IMR-90 (cell line): ENCODE measurements around the gene ICAM5. TPM values are rescaled to one million over a fixed set of nuclear protein-coding genes. Genes with fewer than 3 reads are reported as not detected.
A peak's percentile ranks its signal among the peaks of the same experiment; 100 is the strongest.

Experiments
- ATAC-seq: fragments of 200-7000 bp; cut with Tn5 transposase; 2 replicates; pipeline ENCODE4 v1.9.1; 2020; ENCODE audit warnings: low read depth, mild to moderate bottlenecking, moderate library complexity
- BruUV-seq: library from RNA; stranded (reverse); fragments of 400-500 nt; replicated peaks from 2 replicates; lab custom pipeline; 2021; lab: Mats Ljungman, UMichigan
- CTCF ChIA-PET: fragments of 300-600 bp; formaldehyde crosslinking; extraction: SDS; loops from one replicate; lab custom pipeline; 2021; ENCODE audit warnings: antibody characterized with exemption; lab: Yijun Ruan, JAX
- POLR2A ChIA-PET: fragments of 300-600 bp; sonication (Branson Sonifier 250); formaldehyde crosslinking; loops from one replicate; lab custom pipeline; 2022; ENCODE audit warnings: antibody characterized with exemption; ENCODE audit not compliant: unreplicated experiment; lab: Charles Lee
- DNase-seq: peaks from one replicate; pipeline ENCODE4 v3.0.0; 2013
- H2AFZ ChIP-seq: replicated peaks from 2 replicates; pipeline ENCODE3; 2013; ENCODE audit warnings: low read length, mild to moderate bottlenecking; ENCODE audit not compliant: poor library complexity
- H2AK5ac ChIP-seq: 2 replicates; pipeline ENCODE4 v1.6.1; 2013; ENCODE audit warnings: low read depth, low read length, inconsistent platforms
- H2AK9ac ChIP-seq: replicated peaks from 2 replicates; pipeline ENCODE3; 2013; ENCODE audit warnings: mild to moderate bottlenecking, low read depth, low read length, moderate library complexity; ENCODE audit not compliant: poor library complexity
- H2BK120ac ChIP-seq: 2 replicates; pipeline ENCODE4 v1.6.1; 2013; ENCODE audit warnings: low read depth, low read length, inconsistent platforms
- H2BK15ac ChIP-seq: 3 replicates; pipeline ENCODE4 v1.6.1; 2013; ENCODE audit warnings: low read depth, low read length, inconsistent platforms
- H2BK20ac ChIP-seq: 2 replicates; pipeline ENCODE4 v1.6.1; 2013; ENCODE audit warnings: low read depth, mild to moderate bottlenecking, inconsistent platforms, low read length, moderate library complexity
- H2BK5ac ChIP-seq: 2 replicates; pipeline ENCODE4 v1.6.1; 2013; ENCODE audit warnings: mild to moderate bottlenecking, low read depth, low read length, inconsistent platforms; ENCODE audit not compliant: poor library complexity, severe bottlenecking
- H3K14ac ChIP-seq: replicated peaks from 2 replicates; pipeline ENCODE4 v1.6.1; 2013; ENCODE audit warnings: low read depth, low read length, inconsistent platforms
- H3K18ac ChIP-seq: 2 replicates; pipeline ENCODE4 v1.6.1; 2013; ENCODE audit warnings: low read depth, low read length, control low read depth
- H3K23ac ChIP-seq: 2 replicates; pipeline ENCODE4 v1.6.1; 2013; ENCODE audit warnings: low read depth, low read length, inconsistent platforms
- H3K27ac ChIP-seq: 2 replicates; pipeline ENCODE4 v1.5.1; 2013; ENCODE audit warnings: mild to moderate bottlenecking, control low read depth, low read length; ENCODE audit not compliant: insufficient read depth
- H3K27me3 ChIP-seq: 2 replicates; pipeline ENCODE4 v1.6.1; 2013; ENCODE audit warnings: low read length; ENCODE audit not compliant: control insufficient read depth, insufficient read depth
- H3K36me3 ChIP-seq: 2 replicates; pipeline ENCODE4 v1.6.1; 2013; ENCODE audit warnings: low read length, mixed read lengths; ENCODE audit not compliant: control insufficient read depth, insufficient read depth
- H3K4ac ChIP-seq: 2 replicates; pipeline ENCODE4 v1.6.1; 2013; ENCODE audit warnings: low read depth, low read length, inconsistent platforms
- H3K4me1 ChIP-seq: 2 replicates; pipeline ENCODE4 v1.6.1; 2013; ENCODE audit warnings: low read length, mixed read lengths; ENCODE audit not compliant: control insufficient read depth, insufficient read depth
- H3K4me2 ChIP-seq: 2 replicates; pipeline ENCODE4 v1.6.1; 2013; ENCODE audit warnings: low read depth, mild to moderate bottlenecking, control low read depth, low read length, moderate library complexity
- H3K4me3 ChIP-seq: 2 replicates; pipeline ENCODE4 v1.5.1; 2013; ENCODE audit warnings: low read depth, mild to moderate bottlenecking, control low read depth, low read length, moderate library complexity; ENCODE audit not compliant: insufficient read depth
- H3K56ac ChIP-seq: 2 replicates; pipeline ENCODE4 v1.6.1; 2013; ENCODE audit warnings: low read length, inconsistent platforms; ENCODE audit not compliant: insufficient read depth; ENCODE audit errors: extremely low read depth
- H3K79me1 ChIP-seq, 2 experiments: 2 replicates each; pipeline ENCODE4 v1.6.1; 2013; ENCODE audit warnings: low read length in 2 of 2, inconsistent platforms in 1 of 2, low read depth in 1 of 2
- H3K9ac ChIP-seq: 2 replicates; pipeline ENCODE4 v1.6.1; 2013; ENCODE audit warnings: low read depth, low read length, control low read depth
- H3K9me1 ChIP-seq: 2 replicates; pipeline ENCODE4 v1.6.1; 2013; ENCODE audit warnings: low read length, inconsistent platforms; ENCODE audit not compliant: insufficient read depth
- H3K9me3 ChIP-seq: 2 replicates; pipeline ENCODE4 v1.6.1; 2013; ENCODE audit warnings: low read length; ENCODE audit not compliant: control insufficient read depth, insufficient read depth
- H4K20me1 ChIP-seq: 2 replicates; pipeline ENCODE4 v1.6.1; 2013; ENCODE audit warnings: low read length, inconsistent platforms; ENCODE audit not compliant: insufficient read depth
- H4K5ac ChIP-seq: 2 replicates; pipeline ENCODE4 v1.6.1; 2013; ENCODE audit warnings: mild to moderate bottlenecking, low read depth, low read length, control low read depth
- H4K8ac ChIP-seq, 2 experiments: 2 replicates each; pipeline ENCODE4 v1.6.1; 2013; ENCODE audit warnings: low read depth in 2 of 2, low read length in 2 of 2, control low read depth in 1 of 2, inconsistent platforms in 1 of 2
- H4K91ac ChIP-seq: 2 replicates; pipeline ENCODE4 v1.6.1; 2013; ENCODE audit warnings: low read depth, low read length, inconsistent platforms; ENCODE audit not compliant: insufficient read depth
- BHLHE40 ChIP-seq: fragments of 150-350 bp; IDR thresholded peaks from 2 replicates; pipeline ENCODE4 v1.6.1; 2016; ENCODE audit warnings: mild to moderate bottlenecking, low read depth, low read length
- CEBPB ChIP-seq: IDR thresholded peaks from 2 replicates; pipeline ENCODE4 v1.6.1; 2012; ENCODE audit warnings: low read depth, low read length, improper control_type of control experiment
- CHD1 ChIP-seq: IDR thresholded peaks from 2 replicates; pipeline ENCODE4 v1.6.1; 2012; ENCODE audit warnings: low read depth, low read length, improper control_type of control experiment
- CTCF ChIP-seq: conservative IDR thresholded peaks from 2 replicates; pipeline ENCODE4 v1.5.1; 2012; ENCODE audit warnings: mild to moderate bottlenecking, low read depth, low read length, improper control_type of control experiment
- FOS ChIP-seq: fragments of 150-350 bp; IDR thresholded peaks from 2 replicates; pipeline ENCODE4 v1.6.1; 2016; ENCODE audit warnings: low read depth, low read length
- MAZ ChIP-seq: IDR thresholded peaks from 2 replicates; pipeline ENCODE4 v1.6.1; 2012; ENCODE audit warnings: low read depth, mild to moderate bottlenecking, low read length, improper control_type of control experiment, moderate library complexity, borderline replicate concordance
- MXI1 ChIP-seq: IDR thresholded peaks from 2 replicates; pipeline ENCODE4 v1.6.1; 2012; ENCODE audit warnings: low read depth, mild to moderate bottlenecking, low read length, moderate library complexity, borderline replicate concordance
- NFE2L2 ChIP-seq: fragments of 150-350 bp; IDR thresholded peaks from 2 replicates; pipeline ENCODE4 v1.6.1; 2016; ENCODE audit warnings: low read depth, mild to moderate bottlenecking, low read length
- RAD21 ChIP-seq: IDR thresholded peaks from 2 replicates; pipeline ENCODE4 v1.6.1; 2012; ENCODE audit warnings: low read length, improper control_type of control experiment
- RCOR1 ChIP-seq: IDR thresholded peaks from 2 replicates; pipeline ENCODE4 v1.6.1; 2012; ENCODE audit warnings: mild to moderate bottlenecking, low read length, improper control_type of control experiment; ENCODE audit not compliant: insufficient replicate concordance
- RFX5 ChIP-seq: IDR thresholded peaks from 2 replicates; pipeline ENCODE4 v1.8.0; 2012; ENCODE audit warnings: low read depth, mild to moderate bottlenecking, low read length, moderate library complexity
- WGBS, 2 experiments: methylation state at CpG; one replicate each; pipeline versions ENCODE4 v1.1.5 to v1.1.7; 2013; ENCODE audit warnings: missing lambda C conversion rate in 2 of 2; ENCODE audit not compliant: insufficient read length in 1 of 2; ENCODE audit errors: extremely low coverage in 2 of 2; 5-methylcytosine and 5-hydroxymethylcytosine counted together
- dilution Hi-C: fragments of 300-500 bp; cut with HindIII; formaldehyde crosslinking; loops from one replicate; pipeline ENCODE4 v1.14.3; 2018; ENCODE audit warnings: low sequenced_read_pairs; ENCODE audit not compliant: unreplicated experiment
- in situ Hi-C: fragments of 300-500 bp; cut with MboI; formaldehyde crosslinking; loops from 3 replicates; pipeline ENCODE4 v1.14.3; 2019; ENCODE audit warnings: low sequenced_read_pairs, inconsistent platforms, mixed read lengths
- intact Hi-C: fragments of 100-400 bp; cut with micrococcal nuclease; formaldehyde crosslinking; loops from 2 replicates; pipeline ENCODE4 v1.10.0; 2022
- polyA plus RNA-seq, 3 experiments: library from polyadenylated mRNA; depleted of rRNA; stranded (reverse); fragments of >200 nt; gene quantifications; 2 replicates each; pipeline ENCODE4 v1.2.3, GENCODE V29; 2012; ENCODE audit warnings: low replicate concordance in 1 of 3
- total RNA-seq: library from RNA; depleted of rRNA; stranded (reverse); fragments of >200 nt; gene quantifications from 2 replicates; pipeline ENCODE4 v1.2.3, GENCODE V29; 2012
- TF ChIP-seq, protein P1 (sequence below): fragments of 150-350 bp; IDR thresholded peaks from 2 replicates; pipeline ENCODE4 v1.6.1; 2017; ENCODE audit warnings: mild to moderate bottlenecking, antibody characterized with exemption, low read length, low read depth
- TF ChIP-seq, protein P2 (sequence below): fragments of 150-350 bp; IDR thresholded peaks from 2 replicates; pipeline ENCODE4 v1.6.1; 2016; ENCODE audit warnings: low read depth, mild to moderate bottlenecking, low read length, moderate library complexity, borderline replicate concordance

The ICAM5 gene
- total and polyA plus RNA-seq, 2 of the 4 experiments (the other 2 are of a cell fraction), result 3.0 to 23.9 TPM

DNA sequence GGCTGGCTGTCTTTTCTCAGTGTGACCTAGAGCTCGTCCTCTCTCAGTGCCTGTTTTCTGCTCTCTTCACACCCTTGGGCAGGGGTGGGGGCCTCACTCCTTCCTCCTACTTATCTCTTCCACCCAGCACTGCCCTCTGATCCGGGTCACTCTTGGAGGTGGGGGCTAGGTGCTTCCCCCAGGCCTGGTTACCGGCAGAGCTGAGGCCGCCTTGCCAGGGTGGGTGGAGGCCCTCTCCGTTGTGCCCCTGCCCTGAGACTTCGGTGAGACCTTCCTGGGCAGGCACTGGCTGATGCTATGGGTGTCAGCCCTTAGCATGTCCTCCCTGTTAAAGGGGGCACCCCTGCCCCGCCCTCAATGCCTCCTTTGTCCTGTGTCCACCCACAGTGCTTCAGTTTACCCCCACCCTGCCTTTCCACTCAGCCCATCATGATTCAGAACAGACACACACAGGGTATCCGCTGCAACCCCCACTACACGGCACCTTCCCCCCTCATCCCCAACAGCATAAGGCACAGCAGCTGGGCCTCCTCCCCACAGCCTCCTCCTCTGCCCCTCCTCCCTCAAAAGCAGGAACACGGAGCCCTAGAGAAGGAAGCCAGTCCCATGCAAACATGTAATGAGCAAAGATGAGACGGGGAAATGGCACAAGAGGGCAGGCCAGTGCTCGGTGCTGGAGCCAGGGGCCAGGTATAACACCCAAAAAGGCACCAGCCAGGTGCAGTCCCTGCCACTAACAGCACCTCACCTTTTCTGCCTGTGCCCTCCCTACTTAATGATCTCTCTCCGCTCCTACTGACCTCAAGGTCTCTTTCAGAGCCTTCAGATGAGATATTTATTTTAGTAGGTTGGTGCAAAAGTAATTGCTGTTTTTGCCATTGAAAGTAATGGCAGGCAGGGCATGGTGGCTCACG, 10.1 kb downstream of the ICAM5 start:
- Histone ChIP-seq H3K27ac (no peak overlapping the region), H3K4me3 (no peak overlapping the region), H4K20me1 (peaks cover 4% of the 10 kb centered on the region), H3K4ac (0 out of 2 replicates have a peak overlapping the region, but pooled peaks have one; percentile 2), H4K5ac (peak overlapping the region; percentile 20), H3K56ac (no peak overlapping the region), H3K4me2 (no peak overlapping the region), H2AK5ac (peak overlapping the region; percentile 68; the same call in 1 of the 2 replicates), H3K9me3 (no peaks in the 10 kb centered on the region), H3K36me3 (no peaks in the 10 kb centered on the region), H4K91ac (no peak overlapping the region; the same call in 1 of the 2 replicates), H3K79me1 (no peaks in the 10 kb centered on the region), H3K23ac (no peak overlapping the region), H3K27me3 (no peaks in the 10 kb centered on the region; the same call in 1 of the 2 replicates), H2BK20ac (no peak overlapping the region), H2BK15ac (no peak overlapping the region), H3K18ac (no peak overlapping the region), H3K9me1 (peaks cover 5% of the 10 kb centered on the region; the same call in 1 of the 2 replicates), H2BK120ac (no peak overlapping the region), H3K14ac (no peak overlapping the region), H2AFZ (peak overlapping the region; percentile 79), H3K4me1 (peaks cover 6% of the 10 kb centered on the region), H2AK9ac (peak overlapping the region; percentile 33), H3K9ac (no peak overlapping the region), H2BK5ac (no peak overlapping the region), H4K8ac (peak overlapping the region; percentile 9 to 79; a peak in 2 of 4 replicates)
- DNase-seq (no peak), ATAC-seq (peak; percentile 16; the same call in 1 of the 2 replicates)
- dilution Hi-C loops (no loop called here), in situ Hi-C loops (no loop called here), intact Hi-C loops (no loop called here)
- ChIA-PET POLR2A (no interaction called here), CTCF (no interaction called here)
- WGBS, 2 experiments, result 55% methylated on average over 6 of the region's 14 CpGs; no CpG with 5 or more reads in 1 of the 2 experiments
- BruUV-seq, result no TSS peak
- no peak for TF ChIP-seq CEBPB
- no peak for TF ChIP-seq RCOR1
- TF ChIP-seq, protein P1, sequence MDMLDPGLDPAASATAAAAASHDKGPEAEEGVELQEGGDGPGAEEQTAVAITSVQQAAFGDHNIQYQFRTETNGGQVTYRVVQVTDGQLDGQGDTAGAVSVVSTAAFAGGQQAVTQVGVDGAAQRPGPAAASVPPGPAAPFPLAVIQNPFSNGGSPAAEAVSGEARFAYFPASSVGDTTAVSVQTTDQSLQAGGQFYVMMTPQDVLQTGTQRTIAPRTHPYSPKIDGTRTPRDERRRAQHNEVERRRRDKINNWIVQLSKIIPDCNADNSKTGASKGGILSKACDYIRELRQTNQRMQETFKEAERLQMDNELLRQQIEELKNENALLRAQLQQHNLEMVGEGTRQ, result no peak
- TF ChIP-seq BHLHE40, result no peak
- TF ChIP-seq RAD21, result no peak
- no peak for TF ChIP-seq MXI1
- no peak for TF ChIP-seq CTCF
- TF ChIP-seq CHD1, result no peak
- TF ChIP-seq RFX5, result no peak
- no peak for TF ChIP-seq NFE2L2
- TF ChIP-seq MAZ, result no peak
- no peak for TF ChIP-seq FOS
- TF ChIP-seq, protein P2, sequence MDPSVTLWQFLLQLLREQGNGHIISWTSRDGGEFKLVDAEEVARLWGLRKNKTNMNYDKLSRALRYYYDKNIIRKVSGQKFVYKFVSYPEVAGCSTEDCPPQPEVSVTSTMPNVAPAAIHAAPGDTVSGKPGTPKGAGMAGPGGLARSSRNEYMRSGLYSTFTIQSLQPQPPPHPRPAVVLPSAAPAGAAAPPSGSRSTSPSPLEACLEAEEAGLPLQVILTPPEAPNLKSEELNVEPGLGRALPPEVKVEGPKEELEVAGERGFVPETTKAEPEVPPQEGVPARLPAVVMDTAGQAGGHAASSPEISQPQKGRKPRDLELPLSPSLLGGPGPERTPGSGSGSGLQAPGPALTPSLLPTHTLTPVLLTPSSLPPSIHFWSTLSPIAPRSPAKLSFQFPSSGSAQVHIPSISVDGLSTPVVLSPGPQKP, result no peak
